Measurements from ENCODE around the gene GCM1.

Gene GCM1

GRCh38 chr6:53142810-53143209, 5.8 kb downstream of the GCM1 start:
- Histone ChIP-seq H3K27ac (ENCODE audit: extremely low read depth, low read depth, low read length) (no peak overlapping the region), H3K9me3 (ENCODE audit: control insufficient read depth, insufficient read depth, low read depth, low read length) (no peaks in the 10 kb centered on the region; the same call in 1 of the 2 replicates), H3K4me1 (ENCODE audit: control insufficient read depth, insufficient read depth, low read length) (no peaks in the 10 kb centered on the region), H3K4me3 (ENCODE audit: low read depth, low read length) (no peak overlapping the region), H3K36me3 (ENCODE audit: control insufficient read depth in 2 of 2, insufficient read depth in 1 of 2, low read length in 2 of 2) (no peaks in the 10 kb centered on the region)
- ChIA-PET POLR2A (no interaction called here), CTCF (interaction anchor here (0.7 to 1.0 kb wide), 2 partner anchors 9 to 342 kb away, joined by 3 to 5 read pairs; no protein-coding TSS in a partner anchor)
- TF ChIP-seq AEBP2 (tag by site-specific recombination; IDR thresholded peaks at IDR 0.05; ENCODE audit: borderline replicate concordance) (no peak), ZNF169 (tag by site-specific recombination; IDR thresholded peaks at IDR 0.05) (no peak), IKZF3 (tag by site-specific recombination; IDR thresholded peaks at IDR 0.05) (no peak), ZFP3 (tag by site-specific recombination; IDR thresholded peaks at IDR 0.05; ENCODE audit: low read depth) (no peak), ZNF660 (tag by site-specific recombination; IDR thresholded peaks at IDR 0.05) (no peak), SCRT1 (tag by site-specific recombination; IDR thresholded peaks at IDR 0.05; ENCODE audit: borderline replicate concordance) (no peak), ZNF341 (tag by site-specific recombination; IDR thresholded peaks at IDR 0.05; ENCODE audit: low read depth) (no peak)
- TF ChIP-seq, protein P1, sequence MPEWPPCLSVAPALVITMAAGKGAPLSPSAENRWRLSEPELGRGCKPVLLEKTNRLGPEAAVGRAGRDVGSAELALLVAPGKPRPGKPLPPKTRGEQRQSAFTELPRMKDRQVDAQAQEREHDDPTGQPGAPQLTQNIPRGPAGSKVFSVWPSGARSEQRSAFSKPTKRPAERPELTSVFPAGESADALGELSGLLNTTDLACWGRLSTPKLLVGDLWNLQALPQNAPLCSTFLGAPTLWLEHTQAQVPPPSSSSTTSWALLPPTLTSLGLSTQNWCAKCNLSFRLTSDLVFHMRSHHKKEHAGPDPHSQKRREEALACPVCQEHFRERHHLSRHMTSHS (tag by site-specific recombination; IDR thresholded peaks at IDR 0.05): no peak
- TF ChIP-seq, protein P2, sequence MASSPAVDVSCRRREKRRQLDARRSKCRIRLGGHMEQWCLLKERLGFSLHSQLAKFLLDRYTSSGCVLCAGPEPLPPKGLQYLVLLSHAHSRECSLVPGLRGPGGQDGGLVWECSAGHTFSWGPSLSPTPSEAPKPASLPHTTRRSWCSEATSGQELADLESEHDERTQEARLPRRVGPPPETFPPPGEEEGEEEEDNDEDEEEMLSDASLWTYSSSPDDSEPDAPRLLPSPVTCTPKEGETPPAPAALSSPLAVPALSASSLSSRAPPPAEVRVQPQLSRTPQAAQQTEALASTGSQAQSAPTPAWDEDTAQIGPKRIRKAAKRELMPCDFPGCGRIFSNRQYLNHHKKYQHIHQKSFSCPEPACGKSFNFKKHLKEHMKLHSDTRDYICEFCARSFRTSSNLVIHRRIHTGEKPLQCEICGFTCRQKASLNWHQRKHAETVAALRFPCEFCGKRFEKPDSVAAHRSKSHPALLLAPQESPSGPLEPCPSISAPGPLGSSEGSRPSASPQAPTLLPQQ (tag by site-specific recombination; IDR thresholded peaks at IDR 0.05): no peak
- TF ChIP-seq, protein P3, sequence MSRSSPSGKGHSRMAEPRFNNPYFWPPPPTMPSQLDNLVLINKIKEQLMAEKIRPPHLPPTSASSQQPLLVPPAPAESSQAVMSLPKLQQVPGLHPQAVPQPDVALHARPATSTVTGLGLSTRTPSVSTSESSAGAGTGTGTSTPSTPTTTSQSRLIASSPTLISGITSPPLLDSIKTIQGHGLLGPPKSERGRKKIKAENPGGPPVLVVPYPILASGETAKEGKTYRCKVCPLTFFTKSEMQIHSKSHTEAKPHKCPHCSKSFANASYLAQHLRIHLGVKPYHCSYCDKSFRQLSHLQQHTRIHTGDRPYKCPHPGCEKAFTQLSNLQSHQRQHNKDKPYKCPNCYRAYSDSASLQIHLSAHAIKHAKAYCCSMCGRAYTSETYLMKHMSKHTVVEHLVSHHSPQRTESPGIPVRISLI (tag by site-specific recombination; IDR thresholded peaks at IDR 0.05): no peak

- ChIA-PET CTCF (interaction anchor here (0.6 to 0.7 kb wide), 4 partner anchors 44 to 331 kb away, joined by 3 to 6 read pairs (median 4); no protein-coding TSS in a partner anchor), POLR2A (no interaction called here)
- TF ChIP-seq, protein P4, sequence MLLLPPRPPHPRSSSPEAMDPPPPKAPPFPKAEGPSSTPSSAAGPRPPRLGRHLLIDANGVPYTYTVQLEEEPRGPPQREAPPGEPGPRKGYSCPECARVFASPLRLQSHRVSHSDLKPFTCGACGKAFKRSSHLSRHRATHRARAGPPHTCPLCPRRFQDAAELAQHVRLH (tag by site-specific recombination; IDR thresholded peaks at IDR 0.05): no peak
- no peak for TF ChIP-seq ZNF433 (tag by site-specific recombination; IDR thresholded peaks at IDR 0.05; ENCODE audit: low read depth)
- no peak for TF ChIP-seq KLF1 (tag by site-specific recombination; IDR thresholded peaks at IDR 0.05)
- TF ChIP-seq ZNF114 (tag by site-specific recombination; IDR thresholded peaks at IDR 0.05): no peak
- TF ChIP-seq ZNF701 (tag by site-specific recombination; IDR thresholded peaks at IDR 0.05): no peak
- no peak for TF ChIP-seq WT1 (tag by site-specific recombination; IDR thresholded peaks at IDR 0.05)
- TF ChIP-seq TRIM28 (IDR thresholded peaks at IDR 0.05; ENCODE audit: borderline replicate concordance, low read length): no peak
Measured at GRCh38 chr6:53139841-53140413, 8.7 kb downstream of the GCM1 start.

More at GRCh38 chr6:53139841-53140413, 8.7 kb downstream of the GCM1 start:
- no peaks in the 10 kb centered on the region for H3K36me3 ChIP-seq (ENCODE audit: control insufficient read depth in 2 of 2, insufficient read depth in 1 of 2, low read length in 2 of 2)
- no peak overlapping the region for H3K27ac ChIP-seq (ENCODE audit: extremely low read depth, low read depth, low read length)
- no peaks in the 10 kb centered on the region for H3K4me1 ChIP-seq (ENCODE audit: control insufficient read depth, insufficient read depth, low read length)
- no peaks in the 10 kb centered on the region; the same call in 1 of the 2 replicates for H3K9me3 ChIP-seq (ENCODE audit: control insufficient read depth, insufficient read depth, low read depth, low read length)
- no peak overlapping the region for H3K4me3 ChIP-seq (ENCODE audit: low read depth, low read length)

Measured in HEK293 (cell line).